Measurements from ENCODE around the gene AMN. TPM values are rescaled to one million over a fixed set of nuclear protein-coding genes. Genes with fewer than 3 reads are reported as not detected.

Gene AMN
- total and polyA plus RNA-seq, 2 experiments from 2014 or later = 0.48 to 1.3 TPM

DNA sequence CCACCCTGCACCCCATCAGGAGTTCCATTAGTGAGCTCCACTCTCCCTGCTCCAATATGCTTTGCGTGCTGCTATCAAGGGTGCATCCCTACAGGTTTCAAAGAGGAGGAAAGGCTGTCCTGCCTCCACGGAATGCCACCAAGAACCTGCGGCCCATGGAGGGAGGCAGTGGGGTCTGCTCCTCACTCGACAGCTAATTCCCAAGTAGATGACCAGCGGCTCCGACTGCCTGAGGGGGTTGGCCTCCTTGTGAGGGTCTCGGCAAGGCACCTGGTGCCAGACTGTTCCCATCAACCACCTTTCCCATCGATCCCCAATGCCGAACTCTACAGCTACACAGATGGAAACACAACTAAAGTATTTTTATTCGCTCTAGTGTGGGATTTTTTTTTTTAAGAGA is 36.0 kb downstream of the AMN start:
- H3K4me3 ChIP-seq = no peak overlapping the region
- H3K27me3 ChIP-seq = no peaks in the 10 kb centered on the region
- H3K9me3 ChIP-seq (ENCODE audit: low read depth) = no peaks in the 10 kb centered on the region
- peaks cover 58% of the 10 kb centered on the region for H3K36me3 ChIP-seq
- H3K27ac ChIP-seq = no peak overlapping the region
- H3K4me1 ChIP-seq (ENCODE audit: low read depth) = peaks cover 4% of the 10 kb centered on the region
- DNase-seq (ENCODE audit: low read depth in 1 of 2, low spot score in 1 of 2) = no peak
- TF ChIP-seq CTCF (IDR thresholded peaks at IDR 0.05; ENCODE audit: low read depth, low read length) = no peak

DNA sequence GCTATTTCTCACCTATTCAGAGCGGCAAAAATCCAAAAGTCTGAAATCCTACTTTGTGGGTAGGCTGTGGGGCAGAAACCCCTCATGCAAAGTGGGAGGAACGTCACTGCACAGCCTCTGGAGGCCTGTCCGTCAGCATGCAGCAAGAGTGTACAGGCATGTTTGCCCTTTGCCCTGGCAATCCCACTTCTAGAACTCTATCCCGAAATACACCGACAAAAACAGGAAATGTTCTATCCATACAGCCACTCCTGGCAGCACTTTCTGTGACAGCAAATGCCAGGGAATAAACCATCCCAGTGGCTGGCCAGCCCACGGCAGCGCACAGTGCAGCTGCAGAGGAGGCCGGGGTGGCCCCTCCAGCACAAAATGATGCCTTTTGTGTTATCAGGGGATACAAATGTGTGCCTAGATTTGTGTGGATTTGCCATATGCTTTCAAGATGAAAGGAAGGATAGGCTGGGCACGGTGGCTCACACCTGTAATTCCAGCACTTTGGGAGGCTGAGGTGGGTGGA is 39.7 kb downstream of the AMN start:
- TF ChIP-seq CTCF (IDR thresholded peaks at IDR 0.05; ENCODE audit: low read depth, low read length) = no peak
- H3K4me1 ChIP-seq (ENCODE audit: low read depth) = no peaks in the 10 kb centered on the region
- H3K27me3 ChIP-seq = no peaks in the 10 kb centered on the region
- H3K4me3 ChIP-seq = no peak overlapping the region
- H3K36me3 ChIP-seq = peaks cover 71% of the 10 kb centered on the region
- no peak overlapping the region for H3K27ac ChIP-seq
- no peak for DNase-seq (ENCODE audit: low read depth in 1 of 2, low spot score in 1 of 2)
- no peaks in the 10 kb centered on the region for H3K9me3 ChIP-seq (ENCODE audit: low read depth)

DNA sequence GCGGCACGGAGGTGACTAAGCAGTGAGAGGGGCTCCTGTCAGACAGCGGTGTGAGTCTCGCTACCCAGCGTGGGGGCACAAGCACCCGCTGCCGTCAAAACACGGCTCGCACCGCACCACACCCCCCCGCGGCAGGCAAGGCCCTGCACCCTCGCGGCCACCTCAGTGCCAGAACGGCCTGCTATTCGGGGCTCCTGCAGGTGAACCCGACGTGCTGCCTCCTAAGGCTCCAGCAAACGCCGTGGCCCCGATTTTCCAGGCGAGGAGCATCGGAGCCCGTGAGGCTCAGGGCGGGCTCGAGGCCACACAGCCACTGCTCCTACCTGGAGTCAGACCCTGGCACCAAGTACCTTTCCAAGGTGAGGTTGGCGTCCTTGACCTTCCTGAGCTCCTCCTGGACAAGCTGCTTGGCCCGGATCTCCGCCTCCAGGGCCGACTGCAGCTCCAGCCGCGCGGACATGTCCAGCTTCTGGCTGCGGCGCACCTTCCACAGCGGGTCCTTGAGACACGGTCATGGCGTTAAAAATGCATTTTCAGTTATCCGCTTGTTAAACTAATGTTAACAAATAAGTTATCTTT is 41.8 kb downstream of the AMN start:
- Histone ChIP-seq H3K27me3 (no peaks in the 10 kb centered on the region), H3K4me3 (no peak overlapping the region), H3K9me3 (ENCODE audit: low read depth) (no peaks in the 10 kb centered on the region), H3K4me1 (ENCODE audit: low read depth) (no peaks in the 10 kb centered on the region), H3K36me3 (peaks cover 75% of the 10 kb centered on the region), H3K27ac (no peak overlapping the region)
- DNase-seq (ENCODE audit: low read depth in 1 of 2, low spot score in 1 of 2) = no peak
- TF ChIP-seq CTCF (IDR thresholded peaks at IDR 0.05; ENCODE audit: low read depth, low read length) = no peak

- Histone ChIP-seq H3K4me1 (ENCODE audit: low read depth) (no peaks in the 10 kb centered on the region), H3K9me3 (ENCODE audit: low read depth) (no peaks in the 10 kb centered on the region), H3K36me3 (peaks cover 77% of the 10 kb centered on the region), H3K27me3 (no peaks in the 10 kb centered on the region), H3K4me3 (no peak overlapping the region), H3K27ac (no peak overlapping the region)
- peak in 1 of 2 donors; percentile 10 for DNase-seq (ENCODE audit: low read depth in 1 of 2, low spot score in 1 of 2)
- no peak for TF ChIP-seq CTCF (IDR thresholded peaks at IDR 0.05; ENCODE audit: low read depth, low read length)
Observed at GRCh38 chr14:102965282-102965681, 42.8 kb downstream of the AMN start.

DNA sequence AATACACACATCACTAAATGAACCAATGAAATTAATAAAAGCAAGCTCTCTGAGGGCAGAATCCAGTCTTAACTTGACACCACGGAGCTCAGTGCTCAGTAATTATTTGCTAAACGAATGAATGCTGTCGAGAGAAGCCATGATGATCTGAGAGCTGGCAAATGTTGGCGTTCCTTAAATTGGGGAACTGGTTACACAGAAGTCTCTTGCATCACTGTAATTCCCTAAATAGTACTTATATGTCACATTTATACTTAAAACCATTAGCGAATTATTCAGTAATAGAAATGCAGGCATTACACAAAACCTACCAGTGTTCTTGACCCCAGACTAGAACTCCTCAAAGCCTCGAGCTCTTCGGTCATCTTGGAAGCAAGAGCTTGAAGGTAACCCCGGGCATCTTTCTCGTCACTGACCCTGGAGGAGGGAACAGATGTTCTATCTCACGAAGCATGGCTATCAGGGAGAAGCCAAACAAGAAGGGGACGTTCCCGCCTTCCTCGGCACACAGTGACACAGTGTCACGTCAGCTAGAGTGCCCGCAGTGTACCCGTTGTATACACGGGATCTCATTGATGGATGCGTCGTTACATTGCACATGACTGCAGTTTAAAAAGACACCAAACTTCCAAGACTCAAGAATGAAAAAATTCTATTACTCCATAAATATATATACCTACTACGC is 43.6 kb downstream of the AMN start:
- Histone ChIP-seq H3K27me3 (no peaks in the 10 kb centered on the region), H3K4me1 (ENCODE audit: low read depth) (no peaks in the 10 kb centered on the region), H3K27ac (no peak overlapping the region), H3K4me3 (no peak overlapping the region), H3K9me3 (ENCODE audit: low read depth) (no peaks in the 10 kb centered on the region), H3K36me3 (peaks cover 77% of the 10 kb centered on the region)
- no peak for TF ChIP-seq CTCF (IDR thresholded peaks at IDR 0.05; ENCODE audit: low read depth, low read length)
- no peak for DNase-seq (ENCODE audit: low read depth in 1 of 2, low spot score in 1 of 2)
